Nephron progenitor cell (in vitro differentiated cells): ENCODE data around the gene SND1.

ENCODE experiments used
- DNase-seq: peaks from one replicate; pipeline ENCODE4 v3.0.0; 2021
- H3K27ac Mint-ChIP-seq: 2 replicates; pipeline ENCODE4 v1.8.0; 2021; ENCODE audit warnings: mild to moderate bottlenecking, moderate library complexity, mixed read lengths
- H3K27me3 Mint-ChIP-seq: 2 replicates; pipeline ENCODE4 v1.8.0; 2021; ENCODE audit warnings: mild to moderate bottlenecking, low read depth, mixed read lengths; ENCODE audit not compliant: poor library complexity
- H3K36me3 Mint-ChIP-seq: 2 replicates; pipeline ENCODE4 v1.8.0; 2021; ENCODE audit warnings: low read depth, mixed read lengths
- H3K4me1 Mint-ChIP-seq: 2 replicates; pipeline ENCODE4 v1.8.0; 2021; ENCODE audit warnings: mixed read lengths
- H3K4me3 Mint-ChIP-seq: 2 replicates; pipeline ENCODE4 v1.8.0; 2021; ENCODE audit warnings: mild to moderate bottlenecking, moderate library complexity, mixed read lengths
- H3K9me3 Mint-ChIP-seq: 2 replicates; pipeline ENCODE4 v1.8.0; 2021; ENCODE audit warnings: mild to moderate bottlenecking, moderate library complexity, mixed read lengths
- TF ChIP-seq, protein P1 (sequence below): fragments of 200-600 bp; sonication (generic); IDR thresholded peaks from 2 replicates; pipeline ENCODE4 v1.5.0; 2021; ENCODE audit warnings: antibody characterized with exemption

The SND1 gene

DNA sequence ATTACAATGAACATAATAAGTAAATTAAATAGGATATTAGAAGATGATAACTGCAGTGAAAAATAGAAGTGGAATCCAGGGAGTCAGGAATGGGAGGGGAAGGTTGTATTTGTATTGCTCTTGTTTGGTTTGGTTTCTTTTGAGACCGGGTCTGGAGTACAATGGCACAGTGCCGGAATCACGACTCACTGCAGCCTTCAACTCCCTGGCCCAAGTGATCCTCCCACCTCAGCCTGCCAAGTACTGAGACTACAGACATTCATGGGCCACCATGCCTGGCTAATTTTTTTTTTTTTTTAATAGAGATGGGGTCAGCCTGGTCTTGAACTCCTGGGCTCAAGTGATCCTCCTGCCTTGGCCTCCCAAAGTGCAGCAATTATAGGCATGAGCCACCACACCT, 439.1 kb downstream of the SND1 start:
- DNase-seq = no peak
- Mint-ChIP-seq H3K4me3 (no peak overlapping the region), H3K4me1 (no peaks in the 10 kb centered on the region)

DNA sequence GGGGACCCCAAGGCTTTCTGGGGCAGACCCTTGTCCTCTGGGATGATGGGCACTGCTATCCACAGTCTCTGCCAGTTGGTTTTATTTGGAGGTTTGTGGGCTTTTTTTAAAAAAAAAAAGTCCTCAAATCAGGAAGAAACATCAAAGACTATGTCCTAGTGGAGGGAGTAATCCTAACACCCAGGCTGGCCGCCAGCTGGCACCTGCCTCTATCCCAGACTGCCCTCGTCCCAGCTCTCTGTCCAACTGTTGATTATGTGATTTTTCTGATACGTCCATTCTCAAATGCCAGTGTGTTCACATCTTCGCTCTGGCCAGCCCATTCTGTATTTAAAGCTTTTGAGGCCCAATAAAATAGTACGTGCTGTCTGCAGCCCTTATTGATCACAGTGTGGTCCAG, 440.2 kb downstream of the SND1 start:
- H3K36me3 Mint-ChIP-seq = peaks cover 46% of the 10 kb centered on the region
- no peaks in the 10 kb centered on the region for H3K4me1 Mint-ChIP-seq
- peaks cover 4% of the 10 kb centered on the region for H3K27me3 Mint-ChIP-seq
- no peak overlapping the region for H3K27ac Mint-ChIP-seq
- no peak for DNase-seq
- H3K4me3 Mint-ChIP-seq = no peak overlapping the region
- no peaks in the 10 kb centered on the region for H3K9me3 Mint-ChIP-seq
- TF ChIP-seq, protein P1, sequence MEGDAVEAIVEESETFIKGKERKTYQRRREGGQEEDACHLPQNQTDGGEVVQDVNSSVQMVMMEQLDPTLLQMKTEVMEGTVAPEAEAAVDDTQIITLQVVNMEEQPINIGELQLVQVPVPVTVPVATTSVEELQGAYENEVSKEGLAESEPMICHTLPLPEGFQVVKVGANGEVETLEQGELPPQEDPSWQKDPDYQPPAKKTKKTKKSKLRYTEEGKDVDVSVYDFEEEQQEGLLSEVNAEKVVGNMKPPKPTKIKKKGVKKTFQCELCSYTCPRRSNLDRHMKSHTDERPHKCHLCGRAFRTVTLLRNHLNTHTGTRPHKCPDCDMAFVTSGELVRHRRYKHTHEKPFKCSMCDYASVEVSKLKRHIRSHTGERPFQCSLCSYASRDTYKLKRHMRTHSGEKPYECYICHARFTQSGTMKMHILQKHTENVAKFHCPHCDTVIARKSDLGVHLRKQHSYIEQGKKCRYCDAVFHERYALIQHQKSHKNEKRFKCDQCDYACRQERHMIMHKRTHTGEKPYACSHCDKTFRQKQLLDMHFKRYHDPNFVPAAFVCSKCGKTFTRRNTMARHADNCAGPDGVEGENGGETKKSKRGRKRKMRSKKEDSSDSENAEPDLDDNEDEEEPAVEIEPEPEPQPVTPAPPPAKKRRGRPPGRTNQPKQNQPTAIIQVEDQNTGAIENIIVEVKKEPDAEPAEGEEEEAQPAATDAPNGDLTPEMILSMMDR = no peak

More for the DNA sequence above, 439.1 kb downstream of the SND1 start:
- TF ChIP-seq, protein P1 = no peak
- H3K36me3 Mint-ChIP-seq = peaks cover 43% of the 10 kb centered on the region
- H3K27ac Mint-ChIP-seq = no peak overlapping the region
- H3K27me3 Mint-ChIP-seq = peaks cover 4% of the 10 kb centered on the region
- H3K9me3 Mint-ChIP-seq = no peaks in the 10 kb centered on the region

DNA sequence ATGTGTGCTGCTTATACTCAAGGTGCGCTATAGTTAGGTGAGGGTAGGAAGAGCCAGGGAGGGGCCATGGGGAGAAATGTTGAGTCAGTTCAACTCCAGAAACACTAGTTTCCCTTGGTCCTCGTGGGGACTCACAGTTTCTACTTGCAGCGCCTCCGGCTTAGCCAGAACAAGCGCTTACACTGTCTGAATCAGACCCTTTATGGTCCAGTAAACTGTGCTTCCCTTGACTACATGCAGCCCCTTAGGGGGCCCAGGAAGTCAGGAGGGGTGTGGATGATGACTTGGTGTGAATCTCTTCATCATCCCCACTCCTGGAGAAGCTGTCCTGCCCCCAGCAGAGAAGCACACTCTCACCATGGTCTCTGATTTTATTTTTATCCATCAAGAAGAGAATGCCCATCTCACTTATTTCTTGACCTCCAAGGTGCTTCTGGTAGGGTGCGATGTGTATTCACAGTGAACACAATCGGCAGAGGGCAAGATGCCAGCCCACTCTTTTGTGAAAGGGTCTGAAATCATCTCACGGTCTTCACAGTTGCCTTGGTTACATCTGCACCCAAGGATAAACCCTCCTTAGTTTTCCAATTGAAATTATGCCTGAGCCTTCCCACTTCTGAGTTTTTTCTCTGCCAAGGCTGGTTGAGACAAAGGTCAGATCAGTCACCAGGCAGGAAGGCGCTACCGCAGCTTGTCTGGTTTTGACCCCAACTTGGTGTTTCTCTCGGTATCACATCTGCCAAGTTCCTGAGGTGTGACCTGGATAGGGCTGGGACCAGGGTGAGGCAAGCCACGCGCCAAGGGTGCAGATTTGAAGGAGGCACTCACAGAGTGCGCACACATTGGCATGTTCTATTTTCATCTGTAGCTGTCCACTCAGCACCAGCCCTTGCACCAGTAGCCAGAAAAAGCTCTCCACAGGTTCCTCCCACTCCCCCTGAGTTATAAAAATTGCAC, 441.9 kb downstream of the SND1 start:
- no peaks in the 10 kb centered on the region for H3K9me3 Mint-ChIP-seq
- no peak overlapping the region for H3K4me3 Mint-ChIP-seq

DNA sequence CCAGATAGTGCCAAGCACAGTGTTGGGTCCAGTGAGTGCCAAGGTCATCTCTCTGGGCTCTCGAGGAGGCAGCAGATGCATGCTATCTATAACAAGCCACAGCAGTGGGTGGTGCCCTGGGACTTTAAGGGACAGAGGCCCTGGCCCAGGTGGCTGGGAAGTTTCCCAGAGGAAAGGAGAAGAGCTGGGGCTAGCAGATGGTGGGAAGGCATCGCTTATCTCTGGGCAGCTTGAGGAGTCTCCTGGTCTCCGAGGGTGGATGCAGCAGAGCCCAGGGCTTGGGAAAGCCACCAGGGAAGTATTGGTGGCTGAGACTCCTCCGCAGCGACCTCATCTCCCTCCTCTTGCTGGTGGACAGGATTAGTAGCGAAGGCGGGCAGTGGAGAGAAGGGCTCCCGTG, 442.7 kb downstream of the SND1 start:
- Mint-ChIP-seq H3K27me3 (peaks cover 4% of the 10 kb centered on the region), H3K27ac (no peak overlapping the region), H3K9me3 (no peaks in the 10 kb centered on the region), H3K4me1 (no peaks in the 10 kb centered on the region), H3K36me3 (peaks cover 39% of the 10 kb centered on the region), H3K4me3 (no peak overlapping the region)
- TF ChIP-seq, protein P1 = no peak
- DNase-seq = no peak

More for the DNA sequence above, 441.9 kb downstream of the SND1 start:
- H3K4me1 Mint-ChIP-seq = no peaks in the 10 kb centered on the region
- TF ChIP-seq, protein P1 = no peak
- no peak for DNase-seq
- H3K36me3 Mint-ChIP-seq = peaks cover 39% of the 10 kb centered on the region
- peaks cover 4% of the 10 kb centered on the region for H3K27me3 Mint-ChIP-seq
- H3K27ac Mint-ChIP-seq = no peak overlapping the region

DNA sequence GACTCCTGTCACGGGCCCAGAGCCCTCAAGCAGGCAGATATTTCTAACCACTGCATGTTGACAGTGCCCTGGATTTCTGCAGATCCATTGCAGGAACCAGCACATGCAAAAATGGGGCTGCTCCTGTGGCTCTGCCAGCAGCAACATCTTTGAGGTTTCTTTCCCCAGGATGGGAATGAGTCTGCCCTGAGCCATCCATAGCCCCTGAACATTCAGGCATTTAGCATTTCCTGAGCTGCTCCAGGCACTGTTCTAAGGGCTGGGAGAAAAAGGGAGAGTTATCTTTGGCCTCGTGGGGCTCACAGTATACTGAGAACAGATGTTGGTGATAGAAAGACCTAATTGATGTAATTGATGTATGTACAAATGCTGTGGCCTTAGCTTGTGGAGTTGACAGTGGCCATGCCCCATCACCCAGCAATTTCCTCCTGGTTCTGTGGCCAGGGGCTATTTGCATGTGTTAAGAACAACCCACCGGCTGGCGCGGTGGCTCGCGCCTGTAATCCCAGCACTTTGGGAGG, 445.3 kb downstream of the SND1 start:
- peaks cover 13% of the 10 kb centered on the region for H3K4me1 Mint-ChIP-seq
- no peak overlapping the region for H3K27ac Mint-ChIP-seq
- no peaks in the 10 kb centered on the region for H3K9me3 Mint-ChIP-seq
- DNase-seq = no peak
- H3K36me3 Mint-ChIP-seq = peaks cover 21% of the 10 kb centered on the region
- H3K4me3 Mint-ChIP-seq = no peak overlapping the region
- peaks cover 20% of the 10 kb centered on the region for H3K27me3 Mint-ChIP-seq
- TF ChIP-seq, protein P1 = no peak
